GM21423 (cell line): ENCODE measurements around the gene TPBG.

Experiments used
- ATAC-seq: cut with Tn5 transposase; IDR thresholded peaks from one replicate; pipeline ENCODE4 v1.9.1; 2021; ENCODE audit warnings: mild to moderate bottlenecking, moderate library complexity; ENCODE audit not compliant: unreplicated experiment

Gene TPBG

GRCh38 chr6:82363428-82364086 lies at the start of gene TPBG:
Gene TPBG, plus strand, starts transcription at chr6:82363817. Its CDS starts 1,145 bp downstream, at chr6:82364962.
- ATAC-seq = no peak

- ATAC-seq = no peak
Observed at GRCh38 chr6:82322386-82322785, 41.2 kb upstream of the TPBG start.

- no peak for ATAC-seq
Observed at GRCh38 chr6:82329766-82330165, 33.9 kb upstream of the TPBG start.

- no peak for ATAC-seq
Observed at GRCh38 chr6:82330171-82330804, 33.3 kb upstream of the TPBG start.

DNA sequence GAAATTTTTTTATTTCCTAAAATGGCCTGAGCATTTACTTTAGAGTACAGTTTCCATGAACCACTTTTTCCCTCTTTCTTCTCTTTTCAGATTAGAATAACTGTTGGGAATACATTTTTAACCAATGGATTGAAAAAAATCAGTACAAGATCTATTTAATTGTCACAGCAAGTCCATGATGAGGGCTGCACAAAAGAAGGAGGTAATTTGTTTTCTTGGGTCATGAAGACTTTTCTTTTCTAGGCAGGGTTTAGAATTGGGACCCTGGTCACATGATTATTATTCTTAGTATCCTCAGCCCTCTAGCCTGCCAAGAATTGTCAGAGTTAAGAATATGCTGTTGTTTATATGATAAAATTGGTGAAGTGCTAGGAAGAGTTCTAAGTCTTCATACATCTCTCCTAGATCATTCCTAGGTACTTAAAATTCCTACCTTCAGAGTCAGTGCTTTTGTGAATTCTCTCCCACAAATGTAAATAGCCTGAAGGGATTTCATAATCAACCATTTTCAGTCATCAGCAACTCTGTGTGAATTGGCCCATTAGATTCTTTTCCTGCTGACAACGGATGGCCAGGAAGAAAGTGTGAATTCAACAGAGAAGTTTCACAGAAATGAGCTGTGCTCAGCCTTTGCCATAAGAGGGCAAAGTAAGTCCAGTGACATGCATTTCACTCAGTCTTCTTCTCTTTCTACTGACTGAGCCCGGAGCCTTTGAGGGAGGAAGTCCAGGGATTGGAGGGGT lies 32.4 kb upstream of the TPBG start:
- ATAC-seq = no peak

GRCh38 chr6:82333781-82334180 lies 29.8 kb upstream of the TPBG start:
- ATAC-seq = no peak

GRCh38 chr6:82337688-82338257 lies 25.8 kb upstream of the TPBG start:
- no peak for ATAC-seq

GRCh38 chr6:82348130-82348529 lies 15.5 kb upstream of the TPBG start:
- no peak for ATAC-seq

DNA sequence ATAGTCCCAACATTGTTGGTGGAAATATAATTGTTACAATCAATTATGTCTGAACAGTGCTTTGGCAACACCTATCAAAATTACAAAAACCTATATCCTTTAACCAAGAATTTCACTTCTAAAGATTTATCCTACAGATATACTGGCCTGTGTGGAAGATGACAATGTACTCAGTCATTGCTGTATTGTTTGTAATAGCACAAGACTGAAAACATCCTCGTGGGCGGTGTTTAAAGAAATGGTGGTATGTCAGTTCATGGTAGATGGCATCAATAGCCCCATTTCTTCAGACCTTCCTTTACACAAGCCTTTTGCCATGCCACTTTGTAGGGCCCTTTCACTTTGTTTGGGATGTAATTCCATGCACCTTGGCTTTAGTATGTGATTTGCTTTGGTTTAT lies 9.8 kb upstream of the TPBG start:
- no peak for ATAC-seq

- no peak for ATAC-seq
Observed at GRCh38 chr6:82360552-82360951, 3.1 kb upstream of the TPBG start.

DNA sequence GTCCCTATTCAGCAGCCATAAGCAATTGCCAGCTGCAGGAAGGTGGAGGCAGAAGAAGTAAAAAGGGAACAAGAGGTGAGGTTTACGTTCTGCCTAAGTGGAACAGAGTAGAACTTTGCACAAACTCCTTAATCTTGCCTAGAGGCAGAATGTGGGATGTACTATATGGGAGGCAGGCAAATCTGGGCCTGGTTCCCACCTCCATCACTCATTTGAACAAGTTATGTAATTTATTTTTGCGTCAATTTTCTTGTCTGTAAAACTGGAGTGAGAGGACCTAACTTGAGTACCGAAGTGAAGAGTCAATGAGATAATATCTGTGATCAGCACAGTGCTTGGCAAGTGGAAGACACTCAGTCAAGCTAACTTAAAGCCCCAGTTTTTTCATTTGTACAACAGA lies 2.0 kb upstream of the TPBG start:
- no peak for ATAC-seq

DNA sequence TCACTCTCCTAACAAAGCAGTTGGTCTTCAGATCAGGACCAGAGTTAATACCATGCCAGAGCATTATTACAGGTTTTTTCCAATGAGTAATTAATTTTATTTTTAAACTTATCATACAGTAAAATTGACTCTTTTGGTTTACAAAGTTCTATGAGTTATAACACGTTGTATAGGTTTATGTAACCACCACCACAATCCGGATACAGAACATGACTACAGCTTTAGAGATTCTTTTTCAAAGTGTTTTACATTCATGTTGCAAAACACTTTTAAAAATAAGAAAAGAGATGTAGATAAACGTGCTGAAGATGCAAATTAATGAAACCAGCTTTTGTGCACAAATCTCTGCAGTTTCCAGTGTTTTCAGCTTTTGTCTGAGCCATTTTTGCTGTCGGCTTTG lies 1.5 kb upstream of the TPBG start:
- no peak for ATAC-seq

DNA sequence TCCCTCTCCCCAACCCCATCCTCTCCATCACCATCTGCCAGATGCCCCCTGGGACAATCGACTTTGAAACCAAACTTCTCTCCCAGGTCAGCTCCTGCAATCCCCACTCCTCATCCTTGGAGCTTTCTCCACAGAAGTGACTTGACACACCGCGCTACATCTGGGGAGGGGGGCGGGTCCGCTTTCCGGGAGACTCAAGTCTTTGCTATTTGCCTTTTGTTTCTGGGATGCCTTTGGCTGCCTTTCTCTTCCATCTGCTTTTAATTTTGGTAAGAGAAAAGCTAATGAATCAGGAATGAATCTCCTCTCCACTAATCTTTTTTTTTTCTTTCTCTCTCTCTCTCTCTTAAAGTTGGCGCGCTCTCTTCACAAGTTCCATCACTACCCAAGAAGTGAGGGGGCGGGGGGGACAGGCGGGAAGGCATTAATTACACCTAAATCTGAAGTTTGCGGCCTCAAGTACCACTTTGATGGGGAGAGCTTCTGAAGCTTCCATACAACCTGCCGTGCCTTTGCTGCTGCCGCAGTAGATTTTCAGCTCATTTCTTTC lies 664 bp upstream of the TPBG start:
- ATAC-seq = no peak

- ATAC-seq = no peak
Observed at GRCh38 chr6:82364087-82365015, 734 bp downstream of the TPBG start.

DNA sequence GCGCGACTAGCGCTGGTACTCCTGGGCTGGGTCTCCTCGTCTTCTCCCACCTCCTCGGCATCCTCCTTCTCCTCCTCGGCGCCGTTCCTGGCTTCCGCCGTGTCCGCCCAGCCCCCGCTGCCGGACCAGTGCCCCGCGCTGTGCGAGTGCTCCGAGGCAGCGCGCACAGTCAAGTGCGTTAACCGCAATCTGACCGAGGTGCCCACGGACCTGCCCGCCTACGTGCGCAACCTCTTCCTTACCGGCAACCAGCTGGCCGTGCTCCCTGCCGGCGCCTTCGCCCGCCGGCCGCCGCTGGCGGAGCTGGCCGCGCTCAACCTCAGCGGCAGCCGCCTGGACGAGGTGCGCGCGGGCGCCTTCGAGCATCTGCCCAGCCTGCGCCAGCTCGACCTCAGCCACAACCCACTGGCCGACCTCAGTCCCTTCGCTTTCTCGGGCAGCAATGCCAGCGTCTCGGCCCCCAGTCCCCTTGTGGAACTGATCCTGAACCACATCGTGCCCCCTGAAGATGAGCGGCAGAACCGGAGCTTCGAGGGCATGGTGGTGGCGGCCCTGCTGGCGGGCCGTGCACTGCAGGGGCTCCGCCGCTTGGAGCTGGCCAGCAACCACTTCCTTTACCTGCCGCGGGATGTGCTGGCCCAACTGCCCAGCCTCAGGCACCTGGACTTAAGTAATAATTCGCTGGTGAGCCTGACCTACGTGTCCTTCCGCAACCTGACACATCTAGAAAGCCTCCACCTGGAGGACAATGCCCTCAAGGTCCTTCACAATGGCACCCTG lies 1.6 kb downstream of the TPBG start:
- no peak for ATAC-seq

- ATAC-seq = no peak
Observed at GRCh38 chr6:82367704-82368103, 4.1 kb downstream of the TPBG start.

GRCh38 chr6:82370788-82371187 lies 7.2 kb downstream of the TPBG start:
- ATAC-seq = no peak

DNA sequence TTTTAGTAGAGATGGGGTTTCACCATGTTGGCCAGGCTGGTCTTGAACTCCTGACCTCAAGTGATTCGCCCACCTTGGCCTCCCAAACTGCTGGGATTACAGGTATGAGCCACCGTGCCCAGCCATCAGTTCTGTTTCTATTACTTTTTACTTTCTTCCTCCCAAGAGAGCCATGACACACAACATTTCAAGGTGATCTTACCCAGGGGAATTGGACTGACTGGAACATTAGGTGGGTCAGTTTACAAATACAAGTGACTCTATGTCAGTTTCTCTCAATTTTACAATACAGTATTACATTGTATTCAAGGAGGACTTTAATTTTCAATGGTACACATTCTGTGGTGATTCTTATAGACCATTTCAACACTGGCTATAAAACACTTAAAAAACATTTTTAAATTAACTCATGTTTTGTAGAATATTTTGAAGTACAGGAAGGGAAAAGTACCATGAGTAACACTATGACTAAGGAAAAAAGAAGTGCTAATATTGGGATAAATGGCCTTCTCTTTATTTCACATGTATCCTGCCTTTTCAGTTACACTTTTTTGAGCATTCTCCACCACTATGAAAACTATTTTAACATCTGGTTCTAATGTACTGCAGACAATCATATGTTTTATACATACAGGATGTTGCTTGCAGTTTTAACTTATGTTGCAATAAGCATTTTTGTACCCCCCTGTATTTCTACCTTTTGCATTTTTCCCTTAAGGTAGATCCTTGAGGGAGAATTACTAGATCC lies 8.4 kb downstream of the TPBG start:
- ATAC-seq = no peak

DNA sequence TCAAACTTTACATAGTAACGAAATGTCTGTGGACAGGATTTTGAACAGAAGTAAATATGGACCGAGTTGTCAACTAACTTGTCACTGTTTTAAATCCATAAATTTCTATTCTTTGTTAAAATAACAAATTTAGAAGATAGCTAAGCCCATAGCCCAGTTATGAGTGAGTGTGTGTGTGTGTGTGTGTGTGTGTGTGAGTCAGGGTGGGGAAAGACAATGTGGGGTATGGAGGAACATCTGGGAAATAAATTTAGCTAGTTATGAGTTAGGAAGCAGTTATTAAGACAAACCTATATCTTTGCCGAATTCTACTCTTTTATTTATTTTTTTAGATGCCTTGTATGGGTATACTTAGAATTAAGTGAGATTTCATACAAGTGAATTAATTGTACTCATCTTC lies 9.0 kb downstream of the TPBG start:
- ATAC-seq = no peak
